Esophagus muscularis mucosa (tissue), 4 donors: ENCODE measurements around the gene CPEB2. TPM values are rescaled to one million over a fixed set of nuclear protein-coding genes. Genes with fewer than 3 reads are reported as not detected.

ENCODE experiments used
- DNase-seq: peaks from one replicate; pipeline ENCODE4 v3.0.0-alpha.2; 2017; ENCODE audit errors: extremely low spot score
- H3K27ac ChIP-seq, 4 donors: fragments of 200-600 bp; sonication (generic); replicated peaks in 1 of 4; 1 replicate in 3 of 4; 2 replicates in 1 of 4; pipeline ENCODE4 v1.5.1; 2016 to 2019; ENCODE audit warnings: mild to moderate bottlenecking in 1 of 4
- H3K27me3 ChIP-seq, 4 donors: fragments of 200-600 bp; sonication (generic); one replicate each; pipeline versions ENCODE4 v1.5.1 to v1.6.0; 2016 to 2019
- H3K36me3 ChIP-seq, 4 donors: fragments of 200-600 bp; sonication (generic); one replicate each; pipeline ENCODE4 v1.5.1; 2016 to 2019
- H3K4me1 ChIP-seq, 4 donors: fragments of 200-600 bp; sonication (generic); one replicate each; pipeline ENCODE4 v1.5.1; 2016 to 2019
- H3K4me3 ChIP-seq, 4 donors: fragments of 200-600 bp; sonication (generic); 1 replicate in 2 of 4; 2 replicates in 2 of 4; pipeline ENCODE4 v1.5.1; 2016 to 2019; ENCODE audit warnings: mild to moderate bottlenecking in 4 of 4, moderate library complexity in 1 of 4
- H3K9me3 ChIP-seq, 4 donors: fragments of 200-600 bp; sonication (generic); 1 replicate in 3 of 4; 2 replicates in 1 of 4; pipeline ENCODE4 v1.5.1; 2016 to 2019
- CTCF ChIP-seq, 3 experiments: fragments of 200-600 bp in 2 of 3; fragments of 450-650 bp in 1 of 3; sonication (generic) in 2 of 3; IDR thresholded peaks; one replicate each; pipeline ENCODE4 v1.5.1; 2017 to 2019; ENCODE audit warnings: antibody characterized with exemption in 3 of 3, mild to moderate bottlenecking in 2 of 3, moderate library complexity in 1 of 3
- EP300 ChIP-seq: sonication (generic); formaldehyde crosslinking; IDR thresholded peaks from one replicate; pipeline ENCODE4 v1.6.1; 2017; ENCODE audit warnings: antibody characterized with exemption
- POLR2A ChIP-seq: fragments of 450-650 bp; IDR thresholded peaks from one replicate; pipeline ENCODE4 v1.6.1; 2017; ENCODE audit warnings: antibody characterized with exemption, moderate library complexity, mild to moderate bottlenecking, low read depth
- POLR2AphosphoS5 ChIP-seq, 2 donors: sonication (generic); formaldehyde crosslinking; IDR thresholded peaks; one replicate each; pipeline ENCODE4 v1.6.1; 2017; ENCODE audit warnings: antibody characterized with exemption in 2 of 2
- WGBS: methylation state at CpG from one replicate; pipeline ENCODE4 v1.1.5; 2018; 5-methylcytosine and 5-hydroxymethylcytosine counted together
- intact Hi-C: fragments of 100-400 bp; cut with DNase I; formaldehyde crosslinking; loops from one replicate; pipeline ENCODE4 v1.15.1; 2023
- total RNA-seq, 4 donors: library from RNA; depleted of rRNA; stranded (reverse); fragments of >200 nt; gene quantifications; one replicate each; pipeline versions ENCODE4 v1.1.0 to v1.2.1, GENCODE V29; 2016

The CPEB2 gene
- total RNA-seq, 4 donors from 2014 or later, result 23.7 to 35.7 (median 25.6) TPM

GRCh38 chr4:15066140-15066539 lies 63.9 kb downstream of the CPEB2 start:
- DNase-seq, result no peak
- H3K36me3 ChIP-seq, result peaks cover 21 to 60% (median 49%) of the 10 kb centered on the region in 4 donors
- intact Hi-C loops, result no loop called here
- H3K27ac ChIP-seq, result no peak overlapping the region
- no peak overlapping the region for H3K4me3 ChIP-seq
- no peaks in the 10 kb centered on the region for H3K9me3 ChIP-seq
- 98% methylated on average over 7 of the region's 7 CpGs for WGBS
- no peaks in the 10 kb centered on the region for H3K27me3 ChIP-seq
- TF ChIP-seq POLR2AphosphoS5 (IDR thresholded peaks at IDR 0.05) (no peak), EP300 (no peak), CTCF (IDR thresholded peaks at IDR 0.05) (no peak), POLR2A (no peak)
- peaks cover 0 to 12% (median 7%) of the 10 kb centered on the region in 4 donors for H3K4me1 ChIP-seq

GRCh38 chr4:15068298-15068697 lies 66.0 kb downstream of the CPEB2 start:
- 100% methylated on average over 1 of the region's 1 CpG for WGBS
- TF ChIP-seq POLR2A, result no peak
- TF ChIP-seq CTCF (IDR thresholded peaks at IDR 0.05), result no peak
- no peak for TF ChIP-seq POLR2AphosphoS5 (IDR thresholded peaks at IDR 0.05)
- TF ChIP-seq EP300, result no peak

GRCh38 chr4:15075875-15076274 lies 73.6 kb downstream of the CPEB2 start:
- H3K36me3 ChIP-seq, result peaks cover 0 to 3% (median under 1%) of the 10 kb centered on the region in 4 donors
- intact Hi-C loops, result no loop called here
- H3K27ac ChIP-seq, result no peak overlapping the region
- H3K4me3 ChIP-seq, result no peak overlapping the region
- TF ChIP-seq POLR2AphosphoS5 (IDR thresholded peaks at IDR 0.05), result no peak
- TF ChIP-seq CTCF (IDR thresholded peaks at IDR 0.05), result no peak
- TF ChIP-seq EP300, result no peak
- no peak for TF ChIP-seq POLR2A
- H3K4me1 ChIP-seq, result no peaks in the 10 kb centered on the region
- DNase-seq, result no peak
- H3K9me3 ChIP-seq, result peaks cover 0 to 18% (median 13%) of the 10 kb centered on the region in 4 donors
- H3K27me3 ChIP-seq, result no peaks in the 10 kb centered on the region

More at GRCh38 chr4:15068298-15068697, 66.0 kb downstream of the CPEB2 start:
- intact Hi-C loops, result no loop called here
- no peak overlapping the region for H3K4me3 ChIP-seq
- no peak for DNase-seq
- H3K4me1 ChIP-seq, result peaks cover 0 to 12% (median 7%) of the 10 kb centered on the region in 4 donors
- no peaks in the 10 kb centered on the region for H3K27me3 ChIP-seq
- no peaks in the 10 kb centered on the region for H3K9me3 ChIP-seq
- H3K27ac ChIP-seq, result no peak overlapping the region
- H3K36me3 ChIP-seq, result peaks cover 11 to 39% (median 31%) of the 10 kb centered on the region in 4 donors

- Histone ChIP-seq H3K36me3 (no peaks in the 10 kb centered on the region), H3K27ac (no peak overlapping the region), H3K27me3 (no peaks in the 10 kb centered on the region), H3K9me3 (peaks cover 0 to 18% (median 13%) of the 10 kb centered on the region in 4 donors), H3K4me3 (no peak overlapping the region), H3K4me1 (no peaks in the 10 kb centered on the region)
- intact Hi-C loops, result no loop called here
- TF ChIP-seq POLR2AphosphoS5 (IDR thresholded peaks at IDR 0.05) (no peak), CTCF (IDR thresholded peaks at IDR 0.05) (no peak), POLR2A (no peak), EP300 (no peak)
- 54% methylated on average over 2 of the region's 2 CpGs for WGBS
- no peak for DNase-seq
Measured at GRCh38 chr4:15077969-15078368, 75.7 kb downstream of the CPEB2 start.
